Mesenchymal stem cell (in vitro differentiated cells and primary cell): ENCODE data around the gene CWF19L1. TPM values are rescaled to one million over a fixed set of nuclear protein-coding genes. Genes with fewer than 3 reads are reported as not detected.

Experiments
- small RNA-seq: library from polyadenylated mRNA; stranded (forward); fragments of <200 nt; extraction: miRNeasy Mini kit (QIAGEN cat#:217004); gene quantifications from one replicate; pipeline ENCODE3, GENCODE V24; 2013; ENCODE audit warnings: low read depth

CWF19L1 gene

Small RNA genes within 50 kb of the gene (small RNA-seq; reads per million reads assigned to genes)
- gene RNU6-422P, result not detected
- gene SNORA12, result 1.4 reads per million
